ENCODE data around the gene CRCP.

Gene CRCP

GRCh38 chr7:66190504-66190857, 75.8 kb downstream of the CRCP start:
- DNase-seq = no peak

GRCh38 chr7:66193146-66193725, 78.6 kb downstream of the CRCP start:
- DNase-seq = no peak
- no peak for ATAC-seq

More at GRCh38 chr7:66190504-66190857, 75.8 kb downstream of the CRCP start:
- ATAC-seq = no peak

GRCh38 chr7:66198469-66198868, 83.8 kb downstream of the CRCP start:
- no peak for DNase-seq
- ATAC-seq = no peak

GRCh38 chr7:66198956-66199355, 84.3 kb downstream of the CRCP start:
- ATAC-seq = no peak
- DNase-seq = no peak

GRCh38 chr7:66202441-66202840, 87.8 kb downstream of the CRCP start:
- DNase-seq = no peak
- ATAC-seq = no peak

Measured in stimulated activated naive CD8-positive, alpha-beta T cell treated with anti-CD3 and anti-CD28 coated beads, Interleukin-15, Interleukin-2, amounts not matched to agents 100 U/mL and 50 U/mL, for 24 hours (primary cell).